Measurements from ENCODE around the gene AIPL1. TPM values are rescaled to one million over a fixed set of nuclear protein-coding genes. Genes with fewer than 3 reads are reported as not detected.

The AIPL1 gene
- total and polyA plus RNA-seq, 8 donors, result not detected

DNA sequence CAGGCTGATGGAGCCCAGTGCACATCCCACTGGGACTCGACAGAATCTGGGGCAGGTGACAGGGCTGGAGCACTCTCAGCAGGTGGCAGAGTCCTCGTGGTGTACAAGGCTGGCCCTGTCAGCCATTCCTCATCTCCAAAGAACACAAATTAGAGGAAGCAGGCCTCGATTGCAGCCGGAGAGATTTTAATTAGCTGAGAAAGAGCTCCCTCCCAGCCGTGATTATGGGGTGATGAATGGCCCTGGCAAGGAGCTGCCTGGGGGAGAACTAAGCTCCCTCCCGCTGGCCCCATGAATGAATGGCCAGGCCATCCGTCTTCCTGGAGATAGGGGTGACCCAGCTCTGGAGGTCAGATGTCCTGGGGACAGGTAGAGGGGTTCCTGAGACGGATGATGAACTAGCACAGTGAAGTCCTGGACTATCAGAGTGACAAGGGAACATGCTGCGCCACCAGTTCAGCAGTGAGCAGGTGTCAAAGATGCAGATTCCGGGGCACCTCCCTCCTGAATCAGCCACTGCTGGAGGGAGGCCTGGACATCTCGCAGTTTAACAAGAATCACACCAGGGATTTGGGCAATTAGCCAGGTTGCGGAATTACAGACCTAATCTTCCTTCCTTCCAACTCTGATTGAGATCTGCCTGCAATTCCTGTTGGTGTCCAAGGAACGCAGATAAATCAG, 44.8 kb upstream of the AIPL1 start:
- WGBS, 5 donors, result 61 to 67% (median 63%) methylated on average over 13 of the region's 13 CpGs
- intact Hi-C loops (cut with DNase I; ENCODE audit: low total_unique reads), result no loop called here
- TF ChIP-seq, protein P1, sequence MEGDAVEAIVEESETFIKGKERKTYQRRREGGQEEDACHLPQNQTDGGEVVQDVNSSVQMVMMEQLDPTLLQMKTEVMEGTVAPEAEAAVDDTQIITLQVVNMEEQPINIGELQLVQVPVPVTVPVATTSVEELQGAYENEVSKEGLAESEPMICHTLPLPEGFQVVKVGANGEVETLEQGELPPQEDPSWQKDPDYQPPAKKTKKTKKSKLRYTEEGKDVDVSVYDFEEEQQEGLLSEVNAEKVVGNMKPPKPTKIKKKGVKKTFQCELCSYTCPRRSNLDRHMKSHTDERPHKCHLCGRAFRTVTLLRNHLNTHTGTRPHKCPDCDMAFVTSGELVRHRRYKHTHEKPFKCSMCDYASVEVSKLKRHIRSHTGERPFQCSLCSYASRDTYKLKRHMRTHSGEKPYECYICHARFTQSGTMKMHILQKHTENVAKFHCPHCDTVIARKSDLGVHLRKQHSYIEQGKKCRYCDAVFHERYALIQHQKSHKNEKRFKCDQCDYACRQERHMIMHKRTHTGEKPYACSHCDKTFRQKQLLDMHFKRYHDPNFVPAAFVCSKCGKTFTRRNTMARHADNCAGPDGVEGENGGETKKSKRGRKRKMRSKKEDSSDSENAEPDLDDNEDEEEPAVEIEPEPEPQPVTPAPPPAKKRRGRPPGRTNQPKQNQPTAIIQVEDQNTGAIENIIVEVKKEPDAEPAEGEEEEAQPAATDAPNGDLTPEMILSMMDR (IDR thresholded peaks at IDR 0.05), result no peak
- TF ChIP-seq EP300 (IDR thresholded peaks at IDR 0.05) (no peak), POLR2A (IDR thresholded peaks at IDR 0.05) (no peak), POLR2AphosphoS5 (IDR thresholded peaks at IDR 0.05) (no peak)
- Histone ChIP-seq H3K36me3 (peaks cover 0 to 43% (median 12%) of the 10 kb centered on the region in 4 donors), H3K4me1 (peaks cover 0 to 11% (median 3%) of the 10 kb centered on the region in 4 donors), H3K4me3 (no peak overlapping the region), H3K27me3 (no peaks in the 10 kb centered on the region), H3K9me3 (no peaks in the 10 kb centered on the region), H3K27ac (peak overlapping the region in 1 of 5 donors; percentile 42)
- DNase-seq, result no peak

DNA sequence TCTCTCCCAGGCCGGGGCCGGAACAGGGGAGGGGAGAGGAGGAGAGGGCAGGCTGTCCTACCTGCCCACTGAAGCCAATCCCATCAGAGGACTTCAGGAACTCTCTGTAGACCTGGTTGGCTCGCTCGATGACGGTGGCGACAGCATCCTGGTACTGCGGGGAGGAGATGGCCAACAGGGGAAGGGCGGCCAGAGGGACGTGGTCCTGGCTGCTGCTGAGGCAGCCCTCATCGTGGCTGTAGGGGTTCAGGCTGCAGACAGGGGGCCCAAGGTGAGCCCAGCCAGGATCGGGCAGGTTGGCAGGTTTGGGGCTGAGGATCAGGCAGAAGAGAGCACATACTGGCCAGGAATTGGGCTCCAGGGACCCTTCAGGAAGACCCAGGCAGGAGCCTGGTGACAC, 43.6 kb upstream of the AIPL1 start:
- intact Hi-C loops (cut with DNase I; ENCODE audit: low total_unique reads), result no loop called here
- TF ChIP-seq POLR2AphosphoS5 (IDR thresholded peaks at IDR 0.05) (no peak), EP300 (IDR thresholded peaks at IDR 0.05) (no peak)
- no peaks in the 10 kb centered on the region for H3K27me3 ChIP-seq
- H3K4me3 ChIP-seq, result no peak overlapping the region
- 88 to 97% (median 92%) methylated on average over 10 to 11 of the region's 11 CpGs for WGBS, 5 donors
- H3K9me3 ChIP-seq, result no peaks in the 10 kb centered on the region
- no peak for DNase-seq
- peaks cover 0 to 15% (median 3%) of the 10 kb centered on the region in 4 donors for H3K4me1 ChIP-seq
- H3K36me3 ChIP-seq, result peaks cover 0 to 32% (median 8%) of the 10 kb centered on the region in 4 donors
- H3K27ac ChIP-seq, result peak overlapping the region in 1 of 5 donors; percentile 29

DNA sequence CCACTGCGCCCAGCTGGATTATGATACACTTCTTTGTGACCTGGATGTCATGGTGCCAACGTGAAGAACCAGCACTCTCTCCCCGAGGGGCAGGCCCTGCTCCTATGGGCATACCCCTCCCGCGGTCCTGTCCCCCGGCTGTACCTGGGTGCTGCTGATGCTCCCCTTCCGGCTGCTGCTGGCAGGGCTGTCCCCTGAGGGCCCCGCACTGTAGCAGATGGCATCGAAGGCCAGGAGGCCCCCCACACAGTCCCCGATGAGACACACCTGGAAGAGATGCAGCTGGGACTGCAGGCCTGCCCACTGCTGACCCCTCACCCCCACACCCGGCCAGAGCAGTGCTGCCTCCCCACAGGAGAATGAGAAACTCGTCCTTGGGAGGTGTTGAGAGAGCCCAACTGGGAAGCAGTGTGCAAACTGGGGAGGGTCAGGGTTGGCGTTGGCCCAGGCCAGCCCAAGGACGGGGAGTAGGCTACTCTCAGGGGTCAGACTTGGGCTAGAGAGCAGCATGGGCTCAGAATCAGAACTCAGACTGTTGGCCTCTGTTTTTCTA, 43.0 kb upstream of the AIPL1 start:
- no peaks in the 10 kb centered on the region for H3K9me3 ChIP-seq
- 85 to 97% (median 88%) methylated on average over 11 to 14 of the region's 14 CpGs for WGBS, 5 donors
- no peak for TF ChIP-seq EP300 (IDR thresholded peaks at IDR 0.05)
- no peak for TF ChIP-seq POLR2A (IDR thresholded peaks at IDR 0.05)
- TF ChIP-seq POLR2AphosphoS5 (IDR thresholded peaks at IDR 0.05), result no peak
- TF ChIP-seq, protein P1 (IDR thresholded peaks at IDR 0.05), result no peak
- intact Hi-C loops (cut with DNase I; ENCODE audit: low total_unique reads), result no loop called here
- H3K4me3 ChIP-seq, result no peak overlapping the region
- H3K27ac ChIP-seq, result peak overlapping the region in 1 of 5 donors; percentile 77
- H3K27me3 ChIP-seq, result no peaks in the 10 kb centered on the region
- no peak for DNase-seq
- peaks cover 0 to 26% (median 8%) of the 10 kb centered on the region in 4 donors for H3K36me3 ChIP-seq
- H3K4me1 ChIP-seq, result peaks cover 0 to 21% (median 5%) of the 10 kb centered on the region in 4 donors

DNA sequence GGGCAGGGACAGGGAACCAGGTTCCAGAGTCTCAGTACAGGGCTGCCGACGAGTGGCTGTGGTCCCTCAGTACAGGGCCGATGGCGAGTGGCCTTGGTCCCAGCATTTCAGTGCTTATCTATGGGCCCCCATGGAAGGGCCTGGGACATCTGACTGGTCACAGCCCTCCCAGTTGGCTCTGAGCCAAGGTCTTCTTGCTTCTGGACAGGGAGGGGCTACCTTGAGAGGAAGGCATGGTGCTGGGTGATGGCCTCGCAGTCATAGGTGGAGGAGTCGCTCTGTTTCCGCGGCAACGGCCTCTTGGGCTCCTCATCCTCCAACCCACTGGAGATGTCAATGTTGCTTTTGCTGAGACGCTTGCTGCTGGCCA, 41.9 kb upstream of the AIPL1 start:
- Histone ChIP-seq H3K27ac (peak overlapping the region in 2 of 5 donors; percentile 13 to 77), H3K9me3 (no peaks in the 10 kb centered on the region), H3K4me1 (peaks cover 0 to 21% (median 6%) of the 10 kb centered on the region in 4 donors), H3K4me3 (no peak overlapping the region), H3K36me3 (peaks cover 0 to 25% (median 8%) of the 10 kb centered on the region in 4 donors), H3K27me3 (no peaks in the 10 kb centered on the region)
- intact Hi-C loops (cut with DNase I; ENCODE audit: low total_unique reads), result no loop called here
- WGBS, 5 donors, result 87 to 93% (median 91%) methylated on average over 9 to 10 of the region's 10 CpGs
- no peak for DNase-seq
- TF ChIP-seq, protein P1 (IDR thresholded peaks at IDR 0.05), result no peak
- TF ChIP-seq POLR2AphosphoS5 (IDR thresholded peaks at IDR 0.05), result no peak
- TF ChIP-seq POLR2A (IDR thresholded peaks at IDR 0.05), result no peak
- TF ChIP-seq EP300 (IDR thresholded peaks at IDR 0.05), result no peak
